WERI-Rb-1 (cell line): ENCODE data around the gene ABHD12B.

Experiments
- DNase-seq: peaks from one replicate; pipeline ENCODE4 v3.0.0-alpha.2; 2020
- H3K27ac ChIP-seq: fragments of 250-450 bp; sonication (Bioruptor Pico); 2 replicates; pipeline ENCODE4 v1.5.1; 2020; ENCODE audit warnings: mild to moderate bottlenecking, moderate library complexity
- H3K27me3 ChIP-seq: fragments of 250-450 bp; sonication (Bioruptor Pico); 2 replicates; pipeline ENCODE4 v1.5.1; 2021; ENCODE audit warnings: mild to moderate bottlenecking, low read depth, moderate library complexity; ENCODE audit not compliant: insufficient read depth, severe bottlenecking
- H3K36me3 ChIP-seq: fragments of 250-450 bp; sonication (Bioruptor Pico); 2 replicates; pipeline ENCODE4 v1.5.1; 2020; ENCODE audit warnings: mild to moderate bottlenecking, moderate library complexity
- H3K4me3 ChIP-seq: 2 replicates; pipeline ENCODE4 v1.5.1; 2011; ENCODE audit warnings: low read depth, mild to moderate bottlenecking, control low read depth, low read length
- H3K9me3 ChIP-seq: fragments of 250-450 bp; sonication (Bioruptor Pico); 2 replicates; pipeline ENCODE4 v1.5.1; 2021; ENCODE audit warnings: mild to moderate bottlenecking, moderate library complexity; ENCODE audit not compliant: severe bottlenecking
- TF ChIP-seq, protein P1 (sequence below): IDR thresholded peaks from 2 replicates; pipeline ENCODE4 v1.5.1; 2011; ENCODE audit warnings: low read depth, mild to moderate bottlenecking, control low read depth, inconsistent platforms, low read length

Gene ABHD12B

GRCh38 chr14:50946234-50946935 is 74.5 kb downstream of the ABHD12B start:
- no peak overlapping the region for H3K4me3 ChIP-seq
- H3K27me3 ChIP-seq = no peaks in the 10 kb centered on the region
- H3K9me3 ChIP-seq = no peaks in the 10 kb centered on the region
- H3K27ac ChIP-seq = no peak overlapping the region
- H3K36me3 ChIP-seq = no peaks in the 10 kb centered on the region
- DNase-seq = no peak
- TF ChIP-seq, protein P1, sequence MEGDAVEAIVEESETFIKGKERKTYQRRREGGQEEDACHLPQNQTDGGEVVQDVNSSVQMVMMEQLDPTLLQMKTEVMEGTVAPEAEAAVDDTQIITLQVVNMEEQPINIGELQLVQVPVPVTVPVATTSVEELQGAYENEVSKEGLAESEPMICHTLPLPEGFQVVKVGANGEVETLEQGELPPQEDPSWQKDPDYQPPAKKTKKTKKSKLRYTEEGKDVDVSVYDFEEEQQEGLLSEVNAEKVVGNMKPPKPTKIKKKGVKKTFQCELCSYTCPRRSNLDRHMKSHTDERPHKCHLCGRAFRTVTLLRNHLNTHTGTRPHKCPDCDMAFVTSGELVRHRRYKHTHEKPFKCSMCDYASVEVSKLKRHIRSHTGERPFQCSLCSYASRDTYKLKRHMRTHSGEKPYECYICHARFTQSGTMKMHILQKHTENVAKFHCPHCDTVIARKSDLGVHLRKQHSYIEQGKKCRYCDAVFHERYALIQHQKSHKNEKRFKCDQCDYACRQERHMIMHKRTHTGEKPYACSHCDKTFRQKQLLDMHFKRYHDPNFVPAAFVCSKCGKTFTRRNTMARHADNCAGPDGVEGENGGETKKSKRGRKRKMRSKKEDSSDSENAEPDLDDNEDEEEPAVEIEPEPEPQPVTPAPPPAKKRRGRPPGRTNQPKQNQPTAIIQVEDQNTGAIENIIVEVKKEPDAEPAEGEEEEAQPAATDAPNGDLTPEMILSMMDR = no peak

GRCh38 chr14:50947446-50947845 is 75.6 kb downstream of the ABHD12B start:
- no peak for DNase-seq
- Histone ChIP-seq H3K27me3 (no peaks in the 10 kb centered on the region), H3K9me3 (no peaks in the 10 kb centered on the region), H3K36me3 (no peaks in the 10 kb centered on the region), H3K4me3 (no peak overlapping the region), H3K27ac (no peak overlapping the region)
- TF ChIP-seq, protein P1 = no peak

DNA sequence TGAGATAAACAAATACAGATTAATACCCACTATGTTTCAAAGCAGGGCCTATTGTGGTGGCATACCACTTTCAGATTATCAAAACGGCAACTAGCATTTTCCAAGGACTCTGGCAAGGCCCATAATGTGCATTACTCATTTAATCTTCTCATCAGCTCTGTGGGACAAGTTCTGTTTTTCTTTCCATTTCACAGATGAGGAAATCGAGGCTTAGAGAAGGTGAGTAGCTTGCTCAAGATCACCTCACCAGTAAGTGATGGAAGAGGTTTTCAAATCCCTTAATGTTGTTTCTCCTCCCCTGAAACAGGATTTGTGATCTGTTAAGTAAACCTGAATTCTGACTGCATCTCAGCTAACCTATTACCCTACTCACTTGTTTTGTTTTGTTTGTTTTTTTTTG is 76.4 kb downstream of the ABHD12B start:
- Histone ChIP-seq H3K27ac (no peak overlapping the region), H3K36me3 (no peaks in the 10 kb centered on the region), H3K4me3 (no peak overlapping the region), H3K27me3 (no peaks in the 10 kb centered on the region), H3K9me3 (no peaks in the 10 kb centered on the region)
- no peak for DNase-seq
- TF ChIP-seq, protein P1 = no peak

DNA sequence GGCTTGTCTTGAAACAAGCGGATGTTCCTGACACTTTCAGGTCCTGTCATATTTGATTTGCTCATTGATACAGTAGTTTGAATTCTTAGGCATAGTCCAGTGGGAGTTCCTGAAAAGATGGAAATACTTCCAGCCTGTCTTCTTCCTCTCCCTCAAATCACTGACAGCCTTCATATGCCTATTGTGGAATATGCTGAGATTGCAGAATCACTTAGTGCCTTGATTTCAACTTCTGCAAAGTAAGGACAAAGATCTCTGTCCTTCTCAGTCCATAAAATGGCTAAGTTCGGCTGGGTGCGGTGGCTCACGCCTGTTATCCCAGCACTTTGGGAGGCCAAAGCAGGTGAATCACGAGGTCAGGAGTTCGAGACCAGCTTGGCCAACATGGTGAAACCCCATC is 79.2 kb downstream of the ABHD12B start:
- Histone ChIP-seq H3K27ac (no peak overlapping the region), H3K4me3 (no peak overlapping the region), H3K36me3 (no peaks in the 10 kb centered on the region), H3K27me3 (no peaks in the 10 kb centered on the region), H3K9me3 (no peaks in the 10 kb centered on the region)
- no peak for DNase-seq
- TF ChIP-seq, protein P1 = no peak

DNA sequence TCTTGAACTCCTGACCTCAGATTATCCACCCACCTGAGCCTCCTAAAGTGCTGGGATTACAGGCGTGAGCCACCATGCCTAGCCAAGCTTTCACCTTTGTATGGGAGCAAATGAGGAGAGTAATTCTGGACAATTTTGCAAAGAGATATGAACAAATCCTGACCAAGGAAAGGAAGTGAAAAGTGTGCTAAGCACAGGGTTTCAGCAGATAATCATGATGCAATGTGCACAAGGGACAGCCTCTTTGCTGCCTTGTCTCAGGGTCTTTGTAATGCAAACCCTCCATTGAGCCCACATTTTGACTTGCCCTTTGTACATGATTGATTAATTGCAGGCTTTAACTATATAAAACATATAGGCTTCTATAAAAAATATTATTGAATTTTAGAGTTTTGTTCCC is 81.6 kb downstream of the ABHD12B start:
- TF ChIP-seq, protein P1 = no peak
- DNase-seq = no peak
- Histone ChIP-seq H3K27ac (no peak overlapping the region), H3K27me3 (no peaks in the 10 kb centered on the region), H3K4me3 (no peak overlapping the region), H3K36me3 (no peaks in the 10 kb centered on the region), H3K9me3 (no peaks in the 10 kb centered on the region)
